PFSK-1 (cell line): Measurements from ENCODE around the gene PRR20C.

Experiments used
- FOXP2 ChIP-seq: optimal IDR thresholded peaks from 2 replicates; pipeline ENCODE3; 2011; ENCODE audit warnings: borderline replicate concordance, control low read depth, inconsistent platforms; ENCODE audit not compliant: insufficient read depth; ENCODE audit errors: extremely low read length, extremely low read depth
- POLR2AphosphoS5 ChIP-seq: IDR thresholded peaks from 2 replicates; pipeline ENCODE4 v1.6.1; 2012; ENCODE audit warnings: low read depth, mild to moderate bottlenecking, control low read depth, low read length, moderate library complexity
- REST ChIP-seq, 2 experiments: IDR thresholded peaks; 2 replicates each; pipeline versions ENCODE4 v1.6.1 to v1.8.0; 2011 to 2012; ENCODE audit warnings: low read depth in 2 of 2, low read length in 2 of 2, control low read depth in 1 of 2, inconsistent platforms in 1 of 2, mild to moderate bottlenecking in 1 of 2, moderate library complexity in 1 of 2; ENCODE audit not compliant: insufficient read depth in 1 of 2
- SIN3A ChIP-seq: IDR thresholded peaks from 2 replicates; pipeline ENCODE4 v1.6.1; 2012; ENCODE audit warnings: mild to moderate bottlenecking, low read length, moderate library complexity, borderline replicate concordance; ENCODE audit not compliant: insufficient read depth
- TAF1 ChIP-seq: IDR thresholded peaks from 2 replicates; pipeline ENCODE4 v1.6.1; 2012; ENCODE audit warnings: low read length, control low read depth, borderline replicate concordance; ENCODE audit not compliant: insufficient read depth

The PRR20C gene

GRCh38 chr13:57191667-57192066 lies 37.8 kb downstream of the PRR20C start:
- TF ChIP-seq REST (IDR thresholded peaks at IDR 0.05; ENCODE audit: insufficient read depth in 1 of 2, low read depth in 2 of 2, low read length in 2 of 2) (no peak), TAF1 (no peak), FOXP2 (no peak), SIN3A (no peak), POLR2AphosphoS5 (no peak)
